HCEC 1CT (cell line): Measurements from ENCODE around the gene FAM186B.
A peak's percentile ranks its signal among the peaks of the same experiment; 100 is the strongest.

Experiments
- DNase-seq: peaks from one replicate; pipeline ENCODE4 v3.0.0-alpha.2; 2017

Gene FAM186B

GRCh38 chr12:49549735-49550692 lies 55.4 kb downstream of the FAM186B start:
- no peak for DNase-seq

DNA sequence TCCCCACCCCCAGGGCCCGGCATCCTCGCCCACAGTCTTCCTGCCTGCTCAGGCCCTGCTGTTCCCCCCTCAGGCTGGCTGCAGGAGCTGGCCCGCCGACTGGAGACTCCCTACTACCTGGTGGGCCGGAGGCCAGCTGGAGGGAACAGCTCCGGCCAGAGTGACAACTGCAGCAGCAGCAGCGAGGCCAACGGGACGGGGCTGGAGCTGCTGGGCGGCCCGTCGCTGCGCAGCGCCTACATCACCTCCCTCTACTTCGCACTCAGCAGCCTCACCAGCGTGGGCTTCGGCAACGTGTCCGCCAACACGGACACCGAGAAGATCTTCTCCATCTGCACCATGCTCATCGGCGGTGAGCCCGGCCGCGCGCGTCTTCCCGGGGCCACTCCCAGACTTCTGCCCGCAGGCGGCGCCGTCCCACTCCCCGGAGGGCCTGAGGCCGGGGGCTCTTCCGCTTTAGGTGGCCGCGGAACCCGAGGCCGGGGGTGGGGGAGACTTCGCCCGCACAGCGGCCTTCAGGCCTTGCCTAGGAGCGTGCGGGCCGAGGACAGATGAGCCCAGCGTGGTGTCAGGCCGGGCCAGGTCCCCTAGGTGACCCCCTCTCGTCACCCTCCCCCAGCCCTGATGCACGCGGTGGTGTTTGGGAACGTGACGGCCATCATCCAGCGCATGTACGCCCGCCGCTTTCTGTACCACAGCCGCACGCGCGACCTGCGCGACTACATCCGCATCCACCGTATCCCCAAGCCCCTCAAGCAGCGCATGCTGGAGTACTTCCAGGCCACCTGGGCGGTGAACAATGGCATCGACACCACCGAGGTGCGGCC lies 56.4 kb downstream of the FAM186B start:
- no peak for DNase-seq

- DNase-seq: no peak
Measured at GRCh38 chr12:49548481-49548821, 57.0 kb downstream of the FAM186B start.

- no peak for DNase-seq
Measured at GRCh38 chr12:49547090-49547690, 58.2 kb downstream of the FAM186B start.

DNA sequence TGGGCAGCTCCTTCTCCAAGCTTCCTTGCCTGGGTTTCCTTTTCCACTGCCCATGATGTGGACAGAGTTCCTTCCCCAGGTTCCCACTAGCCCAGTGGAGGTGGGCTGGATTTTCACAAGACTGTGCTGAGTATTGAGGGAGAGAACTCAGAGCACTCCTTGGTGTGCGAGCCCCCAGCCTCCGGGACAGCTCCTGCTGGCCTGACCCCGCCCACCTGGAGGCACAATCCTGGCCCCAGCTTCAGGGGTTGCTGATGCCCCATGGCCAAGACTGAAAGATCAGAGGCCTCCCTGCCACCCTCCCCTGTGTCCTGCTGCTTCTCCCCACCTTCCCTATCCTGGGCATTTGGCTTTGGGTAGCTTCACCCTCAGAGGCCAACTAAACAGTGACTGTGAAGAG lies 59.0 kb downstream of the FAM186B start:
- DNase-seq: no peak

DNA sequence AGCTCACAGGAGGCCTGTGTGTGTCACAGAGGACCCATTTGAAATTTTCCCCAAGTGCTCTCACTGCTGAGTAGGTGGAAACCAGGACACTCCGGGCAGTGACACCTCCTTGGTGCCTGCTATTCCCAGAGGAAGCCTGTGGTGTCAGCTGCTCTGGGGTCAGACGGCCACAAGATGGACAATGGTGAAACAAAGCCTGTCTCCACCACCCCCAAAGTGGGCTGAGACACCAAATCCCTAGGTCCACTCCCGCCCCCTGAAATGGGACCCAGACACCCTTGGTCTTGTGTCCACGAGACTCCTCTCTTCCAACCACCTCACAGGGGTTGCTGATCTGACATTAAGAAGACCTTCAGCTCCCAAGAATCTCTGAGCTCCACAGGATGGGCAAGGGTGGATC lies 59.6 kb downstream of the FAM186B start:
- no peak for DNase-seq

GRCh38 chr12:49543914-49544815 lies 61.3 kb downstream of the FAM186B start:
- DNase-seq: no peak

DNA sequence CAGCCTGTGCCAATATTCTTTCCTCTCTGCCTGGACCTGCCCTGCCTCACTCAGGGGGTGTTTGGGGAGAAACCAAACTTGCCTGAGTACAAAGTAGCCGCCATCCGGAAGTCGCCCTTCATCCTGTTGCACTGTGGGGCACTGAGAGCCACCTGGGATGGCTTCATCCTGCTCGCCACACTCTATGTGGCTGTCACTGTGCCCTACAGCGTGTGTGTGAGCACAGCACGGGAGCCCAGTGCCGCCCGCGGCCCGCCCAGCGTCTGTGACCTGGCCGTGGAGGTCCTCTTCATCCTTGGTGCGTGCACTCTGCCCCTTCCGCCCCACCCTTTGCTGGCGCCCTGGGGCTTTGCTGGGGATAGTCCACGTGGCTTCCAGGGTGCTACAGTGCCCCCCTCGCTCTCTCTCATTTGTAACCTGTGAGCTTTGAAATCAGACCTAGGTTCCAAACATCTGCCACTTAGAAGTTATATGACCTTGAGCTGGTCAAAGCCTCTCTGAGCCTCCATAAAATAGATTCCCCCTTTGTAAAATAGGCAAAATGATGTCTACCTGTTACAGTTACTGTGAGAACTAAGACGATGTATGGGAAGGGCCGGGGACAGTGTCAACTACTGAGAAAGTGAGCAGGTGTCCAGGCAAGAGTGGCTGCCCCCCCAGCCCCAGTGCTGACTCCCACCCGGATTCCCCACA lies 62.1 kb downstream of the FAM186B start:
- DNase-seq: no peak

DNA sequence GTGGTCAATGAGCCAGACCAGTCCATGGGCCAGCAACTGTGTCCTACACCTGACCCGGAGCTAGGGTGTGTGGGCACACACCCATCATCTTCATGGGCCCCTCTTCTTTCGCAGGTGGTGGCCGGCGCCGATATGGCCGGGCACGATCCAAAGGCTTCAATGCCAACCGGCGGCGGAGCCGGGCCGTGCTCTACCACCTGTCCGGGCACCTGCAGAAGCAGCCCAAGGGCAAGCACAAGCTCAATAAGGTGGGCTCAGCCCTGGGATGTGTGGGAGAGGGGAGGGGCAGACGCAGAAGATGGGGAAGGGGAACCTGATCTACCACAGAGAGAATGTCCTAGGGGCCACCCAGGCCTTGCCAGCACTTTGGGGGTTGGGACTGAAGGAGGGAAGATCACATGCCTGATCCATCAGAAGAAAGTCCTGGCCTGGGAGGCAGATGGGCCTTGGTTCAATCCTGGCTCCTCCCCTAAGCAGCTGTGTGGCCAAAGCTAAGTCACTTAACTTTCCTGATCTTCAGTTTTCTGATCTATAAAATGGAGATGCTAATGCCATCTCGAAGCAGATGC lies 62.8 kb downstream of the FAM186B start:
- DNase-seq: no peak

GRCh38 chr12:49541911-49542505 lies 63.4 kb downstream of the FAM186B start:
- DNase-seq: no peak

DNA sequence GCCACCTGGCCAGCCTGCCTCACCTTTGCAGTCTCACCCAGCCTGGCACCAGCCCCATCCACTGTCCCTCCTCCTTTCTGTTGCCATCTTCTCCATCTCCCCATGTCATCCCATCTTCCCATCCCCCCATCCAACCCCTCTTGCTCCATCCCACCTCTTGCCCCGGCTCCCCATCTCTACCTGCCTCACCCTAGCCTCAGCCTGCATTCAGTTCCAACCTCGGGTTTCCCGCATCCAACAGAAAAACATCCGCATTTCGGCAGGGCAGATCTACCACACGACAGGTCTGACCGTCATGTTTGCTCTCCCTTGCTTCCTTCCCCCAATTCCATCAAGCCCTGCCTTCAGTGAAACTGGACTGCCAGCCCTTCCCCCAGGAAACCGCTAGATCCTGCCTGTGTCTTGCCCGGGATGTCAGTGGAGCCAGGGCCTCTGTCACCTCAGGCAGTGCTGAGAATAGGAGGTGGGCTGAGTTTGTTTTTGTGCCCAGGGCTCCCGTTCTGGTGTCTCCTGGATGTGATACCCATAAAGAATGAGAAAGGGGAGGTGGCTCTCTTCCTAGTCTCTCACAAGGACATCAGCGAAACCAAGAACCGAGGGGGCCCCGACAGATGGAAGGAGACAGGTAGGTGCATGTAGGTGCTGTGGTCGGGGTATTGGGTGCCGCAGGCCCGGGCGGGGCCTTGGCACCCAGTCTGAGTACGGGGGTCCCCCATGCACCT lies 64.1 kb downstream of the FAM186B start:
- no peak for DNase-seq

DNA sequence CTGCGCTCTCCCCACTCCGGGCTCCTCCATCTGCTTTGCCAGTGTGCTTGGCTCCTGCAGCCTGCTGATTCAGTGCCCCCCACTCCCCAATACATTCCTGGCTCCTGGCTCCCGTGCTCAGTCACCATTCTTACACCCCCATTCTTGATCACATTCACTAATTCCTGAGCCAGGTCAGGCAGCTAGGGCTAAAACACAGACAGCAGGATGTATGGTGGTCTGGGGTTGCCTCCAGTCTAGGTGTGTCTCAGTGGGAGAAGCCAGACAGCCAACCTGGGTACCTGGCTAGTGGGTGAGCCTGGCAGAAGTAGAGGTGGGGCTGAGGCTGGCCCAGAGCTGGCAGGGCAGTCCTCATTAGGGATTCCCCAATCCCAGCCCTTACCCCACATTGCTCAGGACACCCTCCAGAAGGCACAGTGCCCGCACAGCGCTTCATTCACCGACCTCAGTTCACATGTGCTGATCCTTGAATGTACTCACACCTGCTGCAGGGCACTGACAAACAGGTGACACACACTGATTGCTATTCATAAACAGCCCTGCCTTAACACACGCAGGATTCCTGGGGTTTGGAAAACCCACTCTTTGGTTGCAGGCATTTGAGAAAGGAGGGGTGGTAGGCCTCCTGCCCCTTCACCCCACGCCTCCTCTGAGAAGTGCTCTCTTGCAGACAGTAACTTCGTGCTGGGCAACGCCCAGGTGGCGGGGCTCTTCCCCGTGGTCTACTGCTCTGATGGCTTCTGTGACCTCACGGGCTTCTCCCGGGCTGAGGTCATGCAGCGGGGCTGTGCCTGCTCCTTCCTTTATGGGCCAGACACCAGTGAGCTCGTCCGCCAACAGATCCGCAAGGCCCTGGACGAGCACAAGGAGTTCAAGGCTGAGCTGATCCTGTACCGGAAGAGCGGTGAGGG lies 65.0 kb downstream of the FAM186B start:
- no peak for DNase-seq

- no peak for DNase-seq
Measured at GRCh38 chr12:49539406-49540228, 65.8 kb downstream of the FAM186B start.

GRCh38 chr12:49538510-49539403 lies 66.7 kb downstream of the FAM186B start, which contains the start of gene KCNH3:
KCNH3 (plus strand) TSS chr12:49539030; CDS start chr12:49539417, 387 bp downstream.
- peak; percentile 47 for DNase-seq

DNA sequence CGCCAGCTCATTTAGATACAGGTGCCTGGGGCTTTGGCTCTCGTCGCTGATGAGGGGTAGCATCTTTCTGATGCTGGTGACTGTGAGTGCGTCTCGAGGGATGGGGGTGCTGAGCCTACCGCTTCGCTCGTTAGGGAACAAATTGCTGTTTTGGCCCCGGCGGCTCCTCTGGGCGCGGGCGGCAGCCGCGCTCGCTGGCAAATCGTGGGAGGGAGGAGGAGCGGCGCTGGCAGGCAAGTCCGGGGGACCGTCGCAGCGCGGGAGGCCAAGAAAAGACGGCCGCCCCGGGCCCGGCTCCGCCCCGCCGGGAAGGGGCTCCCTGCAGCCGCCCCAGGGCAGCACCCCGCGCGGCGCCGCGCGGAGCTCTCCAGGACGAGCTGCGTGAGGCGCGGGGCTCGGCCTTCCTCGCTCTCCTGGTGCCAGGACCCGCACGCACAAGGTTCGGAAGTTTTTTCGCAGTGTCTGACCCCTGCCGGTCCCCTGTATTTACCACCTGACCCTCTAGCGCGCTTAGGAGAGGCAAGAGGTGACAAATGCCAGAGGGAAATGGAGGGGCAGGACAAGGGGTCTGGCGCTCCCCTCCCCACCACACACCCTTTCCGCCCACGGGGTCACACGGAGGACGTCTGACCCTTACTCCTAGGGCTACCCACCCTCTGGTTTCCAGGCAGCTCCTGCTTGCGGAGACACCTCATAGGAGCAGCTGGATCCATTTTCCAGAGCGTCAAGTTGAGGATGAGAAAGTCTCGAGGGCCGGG lies 67.5 kb downstream of the FAM186B start:
- DNase-seq: no peak
